B cell (primary cell): ENCODE measurements around the gene SNRK. TPM values are rescaled to one million over a fixed set of nuclear protein-coding genes. Genes with fewer than 3 reads are reported as not detected.

Experiments used
- ATAC-seq: fragments of 200-7000 bp; cut with Tn5 transposase; one replicate; pipeline ENCODE4 v1.10.0; 2021; ENCODE audit warnings: low read depth, mild to moderate bottlenecking, moderate number of reproducible peaks, moderate library complexity
- CTCF ChIA-PET: fragments of 350-600 bp; sonication (Branson Sonifier 250); formaldehyde crosslinking; loops from one replicate; lab custom pipeline; 2021; ENCODE audit warnings: antibody characterized with exemption, inconsistent platforms; lab: Charles Lee
- POLR2A ChIA-PET: fragments of 350-600 bp; sonication (Branson Sonifier 250); formaldehyde crosslinking; loops from one replicate; lab custom pipeline; 2021; ENCODE audit warnings: antibody characterized with exemption; lab: Charles Lee
- DNase-seq: peaks from one replicate; pipeline ENCODE4 v3.0.0; 2013
- H2AFZ ChIP-seq: 2 replicates; pipeline ENCODE4 v1.6.1; 2012; ENCODE audit warnings: mild to moderate bottlenecking, low read depth, low read length; ENCODE audit not compliant: insufficient read depth, poor library complexity, severe bottlenecking
- H3K27ac ChIP-seq, 2 donors: 1 replicate in 1 of 2; 2 replicates in 1 of 2; pipeline ENCODE4 v1.5.1; 2012 to 2013; ENCODE audit warnings: low read length in 2 of 2, mild to moderate bottlenecking in 2 of 2, moderate library complexity in 1 of 2
- H3K27me3 ChIP-seq, 4 experiments: fragments of 200-600 bp in 1 of 4; sonication (generic) in 1 of 4; replicated peaks in 1 of 4; 1 replicate in 2 of 4; 2 replicates in 2 of 4; pipeline versions ENCODE4 v1.6.1 to v1.7.0; 2013 to 2016; ENCODE audit warnings: low read length in 3 of 4, mild to moderate bottlenecking in 2 of 4, mixed read lengths in 1 of 4, moderate library complexity in 1 of 4; ENCODE audit not compliant: insufficient read depth in 4 of 4, control insufficient read depth in 3 of 4; ENCODE audit errors: control extremely low read depth in 1 of 4
- H3K36me3 ChIP-seq, 2 experiments: replicated peaks in 1 of 2; 1 replicate in 1 of 2; 2 replicates in 1 of 2; pipeline versions ENCODE4 v1.6.1 to v1.7.1; 2013; ENCODE audit warnings: low read length in 1 of 2; ENCODE audit not compliant: insufficient read depth in 2 of 2, control insufficient read depth in 1 of 2; ENCODE audit errors: control extremely low read depth in 1 of 2, extremely low read depth in 1 of 2
- H3K4me1 ChIP-seq, 2 donors: fragments of 200-600 bp in 1 of 2; sonication (generic) in 1 of 2; 1 replicate in 1 of 2; 2 replicates in 1 of 2; pipeline versions ENCODE4 v1.5.1 to v1.6.1; 2013 to 2017; ENCODE audit warnings: low read length in 2 of 2; ENCODE audit not compliant: control insufficient read depth in 2 of 2, insufficient read depth in 2 of 2
- H3K4me2 ChIP-seq: replicated peaks from 2 replicates; pipeline ENCODE3; 2012; ENCODE audit warnings: mild to moderate bottlenecking, low read depth, low read length; ENCODE audit not compliant: poor library complexity, severe bottlenecking
- H3K4me3 ChIP-seq, 5 experiments: fragments of 200-600 bp in 1 of 5; sonication (generic) in 1 of 5; 1 replicate in 3 of 5; 2 replicates in 2 of 5; pipeline versions ENCODE4 v1.5.1 to v1.7.0; 2011 to 2016; ENCODE audit warnings: low read length in 4 of 5, mild to moderate bottlenecking in 4 of 5, low read depth in 2 of 5, control low read depth in 1 of 5, moderate library complexity in 1 of 5; ENCODE audit not compliant: insufficient read depth in 1 of 5; ENCODE audit errors: control extremely low read depth in 1 of 5, extremely low read depth in 1 of 5
- H3K79me2 ChIP-seq: fragments of 200-600 bp; sonication (generic); one replicate; pipeline ENCODE4 v1.6.0; 2016; ENCODE audit warnings: low read length; ENCODE audit not compliant: control insufficient read depth, insufficient read depth
- H3K9ac ChIP-seq: fragments of 200-600 bp; sonication (generic); 2 replicates; pipeline ENCODE4 v1.6.1; 2017; ENCODE audit warnings: mild to moderate bottlenecking, low read length, moderate library complexity
- H3K9me3 ChIP-seq, 3 donors: one replicate each; pipeline versions ENCODE4 v1.6.1 to v1.7.1; 2013; ENCODE audit warnings: low read length in 2 of 3; ENCODE audit not compliant: control insufficient read depth in 2 of 3, insufficient read depth in 1 of 3; ENCODE audit errors: control extremely low read depth in 1 of 3
- H4K20me1 ChIP-seq: 2 replicates; pipeline ENCODE4 v1.6.0; 2012; ENCODE audit warnings: mild to moderate bottlenecking, low read length; ENCODE audit not compliant: insufficient read depth, control insufficient read depth, poor library complexity, severe bottlenecking
- H3K27ac Mint-ChIP-seq: one replicate; pipeline ENCODE4 v1.8.0; 2021; ENCODE audit warnings: mixed read lengths
- H3K27me3 Mint-ChIP-seq: one replicate; pipeline ENCODE4 v1.8.0; 2021; ENCODE audit warnings: mixed read lengths
- H3K4me1 Mint-ChIP-seq: one replicate; pipeline ENCODE4 v1.8.0; 2021; ENCODE audit warnings: mixed read lengths
- H3K4me3 Mint-ChIP-seq: one replicate; pipeline ENCODE4 v1.8.0; 2021; ENCODE audit warnings: mixed read lengths
- H3K9me3 Mint-ChIP-seq: one replicate; pipeline ENCODE4 v1.8.0; 2022; ENCODE audit warnings: mixed read lengths; ENCODE audit not compliant: insufficient read depth
- EZH2 ChIP-seq: IDR thresholded peaks from 2 replicates; pipeline ENCODE4 v1.6.1; 2012; ENCODE audit warnings: borderline replicate concordance, low read depth, mild to moderate bottlenecking, moderate library complexity, low read length; ENCODE audit not compliant: insufficient read depth, poor library complexity, severe bottlenecking
- WGBS: methylation state at CpG from one replicate; pipeline ENCODE4 v1.1.5; 2013; ENCODE audit warnings: missing lambda C conversion rate; ENCODE audit not compliant: insufficient coverage; 5-methylcytosine and 5-hydroxymethylcytosine counted together
- intact Hi-C: fragments of 100-400 bp; cut with micrococcal nuclease; formaldehyde crosslinking; loops from one replicate; pipeline ENCODE4 v1.10.0; 2022
- polyA plus RNA-seq: library from polyadenylated mRNA; depleted of rRNA; stranded (reverse); fragments of >200 nt; gene quantifications from 2 replicates; pipeline ENCODE4 v1.2.3, GENCODE V29; 2012
- total RNA-seq, 2 donors: library from RNA; stranded (reverse); fragments of 120-200 nt in 1 of 2; gene quantifications; 1 replicate in 1 of 2; 2 replicates in 1 of 2; pipeline versions ENCODE4 v1.2.3 to v1.2.4, GENCODE V29; 2013 to 2022
- TF ChIP-seq, protein P1 (sequence below): fragments of 200-600 bp; IDR thresholded peaks from one replicate; pipeline ENCODE4 v1.8.0; 2022; ENCODE audit warnings: antibody characterized with exemption, mild to moderate bottlenecking

SNRK gene
- total and polyA plus RNA-seq, 2 donors (not counting 1 experiment from before 2014, with no cell fraction given), result 17.8 to 46.7 TPM

- Histone ChIP-seq H3K79me2 (no peaks in the 10 kb centered on the region), H3K4me1 (no peaks in the 10 kb centered on the region), H3K27ac (no peak overlapping the region), H2AFZ (no peak overlapping the region), H3K9me3 (peaks cover 0 to 8% (median 0%) of the 10 kb centered on the region in 3 donors), H3K9ac (no peak overlapping the region), H3K36me3 (no peaks in the 10 kb centered on the region), H4K20me1 (no peaks in the 10 kb centered on the region), H3K4me3 (no peak overlapping the region), H3K27me3 (no peaks in the 10 kb centered on the region), H3K4me2 (no peak overlapping the region)
- WGBS, result 99% methylated on average over 4 of the region's 5 CpGs
- no peak overlapping the region for H3K27ac Mint-ChIP-seq
- DNase-seq (no peak), ATAC-seq (no peak)
- H3K9me3 Mint-ChIP-seq, result peaks cover 7% of the 10 kb centered on the region
- TF ChIP-seq, protein P1, sequence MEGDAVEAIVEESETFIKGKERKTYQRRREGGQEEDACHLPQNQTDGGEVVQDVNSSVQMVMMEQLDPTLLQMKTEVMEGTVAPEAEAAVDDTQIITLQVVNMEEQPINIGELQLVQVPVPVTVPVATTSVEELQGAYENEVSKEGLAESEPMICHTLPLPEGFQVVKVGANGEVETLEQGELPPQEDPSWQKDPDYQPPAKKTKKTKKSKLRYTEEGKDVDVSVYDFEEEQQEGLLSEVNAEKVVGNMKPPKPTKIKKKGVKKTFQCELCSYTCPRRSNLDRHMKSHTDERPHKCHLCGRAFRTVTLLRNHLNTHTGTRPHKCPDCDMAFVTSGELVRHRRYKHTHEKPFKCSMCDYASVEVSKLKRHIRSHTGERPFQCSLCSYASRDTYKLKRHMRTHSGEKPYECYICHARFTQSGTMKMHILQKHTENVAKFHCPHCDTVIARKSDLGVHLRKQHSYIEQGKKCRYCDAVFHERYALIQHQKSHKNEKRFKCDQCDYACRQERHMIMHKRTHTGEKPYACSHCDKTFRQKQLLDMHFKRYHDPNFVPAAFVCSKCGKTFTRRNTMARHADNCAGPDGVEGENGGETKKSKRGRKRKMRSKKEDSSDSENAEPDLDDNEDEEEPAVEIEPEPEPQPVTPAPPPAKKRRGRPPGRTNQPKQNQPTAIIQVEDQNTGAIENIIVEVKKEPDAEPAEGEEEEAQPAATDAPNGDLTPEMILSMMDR, result no peak
- no peak for TF ChIP-seq EZH2
- ChIA-PET POLR2A (no interaction called here), CTCF (no interaction called here)
- intact Hi-C loops, result no loop called here
- H3K4me3 Mint-ChIP-seq, result no peak overlapping the region
- H3K4me1 Mint-ChIP-seq, result no peaks in the 10 kb centered on the region
- no peaks in the 10 kb centered on the region for H3K27me3 Mint-ChIP-seq
These were observed 74.7 kb downstream of the SNRK start for GRCh38 chr3:43361077-43361476.

- DNase-seq, result no peak
- Histone ChIP-seq H3K4me1 (no peaks in the 10 kb centered on the region), H3K4me2 (no peak overlapping the region), H2AFZ (no peak overlapping the region), H3K4me3 (no peak overlapping the region), H3K27ac (no peak overlapping the region), H3K79me2 (no peaks in the 10 kb centered on the region), H4K20me1 (no peaks in the 10 kb centered on the region), H3K9me3 (peaks cover 0 to 4% (median 0%) of the 10 kb centered on the region in 3 donors), H3K36me3 (no peaks in the 10 kb centered on the region), H3K27me3 (no peaks in the 10 kb centered on the region), H3K9ac (no peak overlapping the region)
- ChIA-PET POLR2A (no interaction called here), CTCF (no interaction called here)
- peaks cover 7% of the 10 kb centered on the region for H3K9me3 Mint-ChIP-seq
- H3K27ac Mint-ChIP-seq, result no peak overlapping the region
- intact Hi-C loops, result no loop called here
- no peak for ATAC-seq
- no peaks in the 10 kb centered on the region for H3K4me1 Mint-ChIP-seq
- WGBS, result 96% methylated on average over 4 of the region's 4 CpGs
- TF ChIP-seq EZH2, result no peak
- TF ChIP-seq, protein P1, result no peak
- H3K4me3 Mint-ChIP-seq, result no peak overlapping the region
- no peaks in the 10 kb centered on the region for H3K27me3 Mint-ChIP-seq
These were observed 75.8 kb downstream of the SNRK start for GRCh38 chr3:43362183-43362582.
